A549 (cell line): ENCODE measurements around the gene CRYM. TPM values are rescaled to one million over a fixed set of nuclear protein-coding genes. Genes with fewer than 3 reads are reported as not detected.

Experiments
- ATAC-seq, 2 experiments: fragments of 200-7000 bp in 1 of 2; fragments of >200 bp in 1 of 2; cut with Nextera tagmentation in 1 of 2; cut with Tn5 transposase in 1 of 2; 3 replicates each; pipeline versions ENCODE4 v1.8.0 to v1.9.1; 2018 to 2020; ENCODE audit warnings: mild to moderate bottlenecking in 1 of 2, moderate library complexity in 1 of 2
- CTCF ChIA-PET: fragments of 300-600 bp; sonication (Branson Sonifier 250); formaldehyde crosslinking; extraction: SDS; loops from one replicate; lab custom pipeline; 2021; ENCODE audit warnings: antibody characterized with exemption, inconsistent platforms; lab: Yijun Ruan, JAX
- POLR2A ChIA-PET: fragments of 350-600 bp; formaldehyde crosslinking; extraction: SDS; loops from one replicate; lab custom pipeline; 2021; ENCODE audit warnings: antibody characterized with exemption, inconsistent platforms; lab: Yijun Ruan, JAX
- DNase-seq, 2 experiments: peaks; one replicate each; pipeline versions ENCODE4 v3.0.0 to v3.0.0-alpha.2; 2011 to 2016; ENCODE audit warnings: low read depth in 1 of 2, low spot score in 1 of 2
- FAIRE-seq: peaks from 2 replicates; lab custom pipeline; 2011; peaks lifted over from hg19 to GRCh38; lab: Jason Lieb, UNC
- H3K27ac ChIP-seq, 2 experiments: fragments of >200 bp; sonication (Bioruptor Twin); formaldehyde crosslinking; 3 replicates each; pipeline ENCODE4 v1.5.1; 2016 to 2017
- H3K4me1 ChIP-seq: fragments of >200 bp; sonication (Bioruptor Twin); formaldehyde crosslinking; 3 replicates; pipeline ENCODE4 v1.6.1; 2016
- H3K4me2 ChIP-seq: fragments of >200 bp; sonication (Bioruptor Twin); formaldehyde crosslinking; 3 replicates; pipeline ENCODE4 v1.6.1; 2016
- H3K4me3 ChIP-seq: fragments of >200 bp; sonication (Bioruptor Twin); formaldehyde crosslinking; 3 replicates; pipeline ENCODE4 v1.5.1; 2016
- H3K9me3 ChIP-seq: fragments of >200 bp; sonication (Bioruptor Twin); formaldehyde crosslinking; 3 replicates; pipeline ENCODE4 v1.6.1; 2016
- BCL3 ChIP-seq: fragments of >200 bp; sonication (Bioruptor Twin); formaldehyde crosslinking; IDR thresholded peaks from 3 replicates; pipeline ENCODE4 v1.6.1; 2016
- BHLHE40 ChIP-seq: IDR thresholded peaks from 2 replicates; pipeline ENCODE4 v1.6.1; 2012; ENCODE audit warnings: low read depth, low read length, inconsistent platforms
- CHD2 ChIP-seq: fragments of 150-350 bp; IDR thresholded peaks from 2 replicates; pipeline ENCODE4 v1.6.1; 2014; ENCODE audit warnings: low read length; ENCODE audit not compliant: partially characterized antibody
- E2F6 ChIP-seq: IDR thresholded peaks from 2 replicates; pipeline ENCODE4 v1.6.1; 2012; ENCODE audit warnings: low read depth, borderline replicate concordance
- EHMT2 ChIP-seq: fragments of 200-600 bp; sonication (generic); IDR thresholded peaks from 2 replicates; pipeline ENCODE4 v1.6.1; 2016; ENCODE audit warnings: antibody characterized with exemption, low read depth, mild to moderate bottlenecking, moderate library complexity
- FOSB ChIP-seq: fragments of 250-450 bp; sonication (Bioruptor Pico); IDR thresholded peaks from 2 replicates; pipeline ENCODE4 v1.5.0; 2020; ENCODE audit warnings: mild to moderate bottlenecking, moderate library complexity
- FOXS1 ChIP-seq: fragments of 250-450 bp; sonication (Bioruptor Pico); IDR thresholded peaks from 2 replicates; pipeline ENCODE4 v1.5.0; 2020; ENCODE audit warnings: mild to moderate bottlenecking, moderate library complexity
- GATA3 ChIP-seq: IDR thresholded peaks from 2 replicates; pipeline ENCODE4 v1.6.1; 2012; ENCODE audit warnings: borderline replicate concordance
- HEYL ChIP-seq: fragments of 250-450 bp; sonication (Bioruptor Pico); IDR thresholded peaks from 2 replicates; pipeline ENCODE4 v1.8.0; 2021; ENCODE audit warnings: mild to moderate bottlenecking, moderate library complexity
- JUNB ChIP-seq: fragments of >200 bp; sonication (Bioruptor Twin); formaldehyde crosslinking; IDR thresholded peaks from 2 replicates; pipeline ENCODE4 v1.6.1; 2016
- MAZ ChIP-seq: fragments of 150-350 bp; IDR thresholded peaks from 2 replicates; pipeline ENCODE4 v1.6.1; 2014; ENCODE audit warnings: antibody characterized with exemption, low read depth, low read length, borderline replicate concordance
- MYC ChIP-seq: IDR thresholded peaks from 2 replicates; pipeline ENCODE4 v1.6.1; 2012; ENCODE audit warnings: mild to moderate bottlenecking, inconsistent platforms, low read length, improper control_type of control experiment, borderline replicate concordance
- NPAS2 ChIP-seq: fragments of 250-450 bp; sonication (Bioruptor Pico); IDR thresholded peaks from 2 replicates; pipeline ENCODE4 v1.8.0; 2022; ENCODE audit warnings: mild to moderate bottlenecking, moderate library complexity, borderline replicate concordance
- PHF8 ChIP-seq: fragments of 200-600 bp; sonication (generic); IDR thresholded peaks from 2 replicates; pipeline ENCODE4 v1.6.1; 2016; ENCODE audit warnings: low read depth, mild to moderate bottlenecking, antibody characterized with exemption, moderate library complexity, borderline replicate concordance
- POLR2A ChIP-seq: IDR thresholded peaks from 2 replicates; pipeline ENCODE4 v1.6.1; 2012; ENCODE audit warnings: mild to moderate bottlenecking, low read length
- POLR2AphosphoS2 ChIP-seq: conservative IDR thresholded peaks from 2 replicates; pipeline ENCODE4 v1.6.1; 2012; ENCODE audit warnings: low read length, improper control_type of control experiment, inconsistent platforms
- RARB ChIP-seq: fragments of 250-450 bp; sonication (Bioruptor Pico); IDR thresholded peaks from 2 replicates; pipeline ENCODE4 v1.8.0; 2021; ENCODE audit warnings: mild to moderate bottlenecking, moderate library complexity
- RCOR1 ChIP-seq: fragments of 150-350 bp; IDR thresholded peaks from 2 replicates; pipeline ENCODE4 v1.6.1; 2014; ENCODE audit warnings: antibody characterized with exemption, low read length, low read depth
- REST ChIP-seq: fragments of 200-600 bp; sonication (generic); IDR thresholded peaks from 2 replicates; pipeline ENCODE4 v1.6.1; 2016; ENCODE audit warnings: antibody characterized with exemption, mild to moderate bottlenecking, moderate library complexity
- RFX5 ChIP-seq: fragments of 450-650 bp; IDR thresholded peaks from 2 replicates; pipeline ENCODE4 v1.7.1; 2014; ENCODE audit warnings: antibody characterized with exemption, mild to moderate bottlenecking, moderate library complexity
- SMC3 ChIP-seq: fragments of >200 bp; sonication (Bioruptor Twin); formaldehyde crosslinking; IDR thresholded peaks from 3 replicates; pipeline ENCODE4 v1.6.1; 2018; ENCODE audit warnings: inconsistent platforms
- SREBF2 ChIP-seq: fragments of 450-650 bp; IDR thresholded peaks from 2 replicates; pipeline ENCODE4 v1.6.1; 2014; ENCODE audit warnings: mild to moderate bottlenecking, moderate library complexity
- TP53 ChIP-seq: fragments of 250-450 bp; sonication (Bioruptor Pico); IDR thresholded peaks from 2 replicates; pipeline ENCODE4 v1.5.0; 2021; ENCODE audit warnings: mild to moderate bottlenecking, moderate library complexity
- USF2 ChIP-seq: fragments of 450-650 bp; IDR thresholded peaks from 2 replicates; pipeline ENCODE4 v1.6.1; 2014; ENCODE audit warnings: antibody characterized with exemption
- ZNF302 ChIP-seq: fragments of 250-450 bp; sonication (Bioruptor Pico); IDR thresholded peaks from 2 replicates; pipeline ENCODE4 v1.9.0; 2021; ENCODE audit warnings: inconsistent platforms, mild to moderate bottlenecking, moderate library complexity
- ZSCAN20 ChIP-seq: fragments of 250-450 bp; sonication (Bioruptor Pico); IDR thresholded peaks from 2 replicates; pipeline ENCODE4 v1.8.0; 2022; ENCODE audit warnings: mild to moderate bottlenecking, moderate library complexity
- WGBS: methylation state at CpG from one replicate; pipeline ENCODE4 v1.1.6; 2017; ENCODE audit errors: missing lambda C conversion rate; 5-methylcytosine and 5-hydroxymethylcytosine counted together
- polyA plus RNA-seq, 4 experiments: library from polyadenylated mRNA; depleted of rRNA in 3 of 4; stranded (reverse); fragments of >200 nt; fragmentation: RNase III in 1 of 4; extraction: RNeasy Plus Mini Kit Qiagen cat#74134 plus additional on column Dnase treatment in 1 of 4; gene quantifications; 2 replicates in 3 of 4; 3 replicates in 1 of 4; pipeline ENCODE4 v1.2.3, GENCODE V29; 2011 to 2017

CRYM gene
- polyA plus RNA-seq, 2 of the 4 experiments (the other 2 are of a cell fraction): 0.98 to 3.1 TPM

GRCh38 chr16:21268236-21268635, 9.9 kb downstream of the CRYM start:
- Histone ChIP-seq H3K4me2 (no peak overlapping the region), H3K4me3 (no peak overlapping the region), H3K4me1 (peaks cover 11% of the 10 kb centered on the region), H3K27ac (no peak overlapping the region)
- FAIRE-seq (no peak), DNase-seq (no peak), ATAC-seq (no peak)
- ChIA-PET POLR2A (interaction anchor here (1.1 kb wide), 1 partner anchor 32 kb away, joined by 3 read pairs; no protein-coding TSS in a partner anchor), CTCF (interaction anchor here (1.5 to 3.0 kb wide), 2 partner anchors 10 to 111 kb away, joined by 5 to 12 read pairs; partner anchors contain the start of gene CRYM)
- WGBS: 90% methylated on average over 9 of the region's 9 CpGs
- TF ChIP-seq RCOR1 (no peak), FOSB (CRISPR knock-in tag) (no peak), BCL3 (no peak), REST (no peak), SMC3 (no peak), JUNB (no peak), POLR2A (no peak), TP53 (CRISPR knock-in tag) (no peak), EHMT2 (no peak), RARB (CRISPR knock-in tag) (no peak), PHF8 (no peak), CHD2 (no peak), E2F6 (no peak)
- TF ChIP-seq, all 56 proteins: peak for 0
- no peaks in the 10 kb centered on the region for H3K9me3 ChIP-seq

DNA sequence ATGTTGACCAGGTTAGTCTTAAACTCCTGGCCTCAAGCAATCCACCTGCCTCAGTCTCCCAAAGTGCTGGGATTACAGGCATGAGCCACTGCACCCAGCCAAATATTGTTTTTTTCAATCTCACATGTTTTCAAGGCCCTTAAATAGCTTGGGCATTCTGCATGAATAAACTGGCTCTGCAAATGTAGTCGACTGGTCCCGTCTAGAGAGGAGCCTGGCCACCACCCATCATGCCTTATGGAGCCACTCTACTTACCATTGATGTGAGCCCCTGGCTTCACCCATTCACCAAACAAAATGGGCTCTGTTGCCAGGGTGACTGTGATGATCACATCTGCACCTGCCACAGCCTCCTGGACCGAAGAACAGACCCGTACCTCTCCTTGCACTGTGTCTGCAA, 10.8 kb downstream of the CRYM start:
- no peak for TF ChIP-seq GATA3
- no peak for TF ChIP-seq ZSCAN20 (CRISPR knock-in tag)
- TF ChIP-seq HEYL (CRISPR knock-in tag): no peak
- TF ChIP-seq TP53 (CRISPR knock-in tag): no peak
- TF ChIP-seq ZNF302 (CRISPR knock-in tag): no peak
- no peak for TF ChIP-seq MAZ
- TF ChIP-seq FOXS1 (CRISPR knock-in tag): no peak
- no peak for TF ChIP-seq SREBF2
- no peak for TF ChIP-seq USF2
- no peak for TF ChIP-seq BHLHE40
- no peak for TF ChIP-seq CHD2
- no peak for TF ChIP-seq RFX5
- TF ChIP-seq POLR2AphosphoS2: no peak
- no peak for TF ChIP-seq MYC
- no peak for TF ChIP-seq NPAS2
- TF ChIP-seq E2F6: no peak
- TF ChIP-seq, all 56 proteins: peak for 0
- Histone ChIP-seq H3K4me3 (no peak overlapping the region), H3K9me3 (no peaks in the 10 kb centered on the region), H3K4me2 (no peak overlapping the region), H3K4me1 (peaks cover 13% of the 10 kb centered on the region), H3K27ac (no peak overlapping the region)
- FAIRE-seq (no peak), ATAC-seq (no peak), DNase-seq (no peak)
- POLR2A ChIA-PET: no interaction called here
- WGBS: 96% methylated on average over 4 of the region's 4 CpGs
- CTCF ChIA-PET: interaction anchor here (4.9 kb wide), 1 partner anchor 10 kb away, joined by 54 read pairs; the partner anchor contains the start of gene CRYM
